Measurements from ENCODE around the gene MTHFD1L.

Gene MTHFD1L

DNA sequence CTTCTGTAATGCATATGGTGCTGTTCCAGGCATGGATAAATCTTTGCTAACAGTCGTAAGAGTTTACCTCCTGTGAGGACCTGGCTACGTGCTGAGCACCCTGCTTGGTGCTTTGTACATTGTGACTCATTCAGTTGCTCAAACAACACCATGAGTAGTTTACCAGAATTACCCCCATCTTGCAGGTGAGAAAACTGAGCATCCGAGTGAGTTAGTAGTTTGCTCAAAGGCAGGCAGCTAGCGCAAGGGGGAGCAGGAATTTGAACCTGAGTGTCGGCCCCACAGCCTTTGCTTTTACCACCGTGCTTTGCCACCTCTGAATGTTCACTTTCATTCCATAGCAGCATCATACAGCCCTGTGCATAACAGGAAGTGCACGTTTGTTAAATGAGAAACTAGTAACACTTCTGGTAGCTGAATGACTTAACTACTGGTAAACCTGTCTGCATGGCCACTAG, 121.9 kb downstream of the MTHFD1L start:
- FAIRE-seq (no peak), DNase-seq (ENCODE audit: low spot score) (no peak)

DNA sequence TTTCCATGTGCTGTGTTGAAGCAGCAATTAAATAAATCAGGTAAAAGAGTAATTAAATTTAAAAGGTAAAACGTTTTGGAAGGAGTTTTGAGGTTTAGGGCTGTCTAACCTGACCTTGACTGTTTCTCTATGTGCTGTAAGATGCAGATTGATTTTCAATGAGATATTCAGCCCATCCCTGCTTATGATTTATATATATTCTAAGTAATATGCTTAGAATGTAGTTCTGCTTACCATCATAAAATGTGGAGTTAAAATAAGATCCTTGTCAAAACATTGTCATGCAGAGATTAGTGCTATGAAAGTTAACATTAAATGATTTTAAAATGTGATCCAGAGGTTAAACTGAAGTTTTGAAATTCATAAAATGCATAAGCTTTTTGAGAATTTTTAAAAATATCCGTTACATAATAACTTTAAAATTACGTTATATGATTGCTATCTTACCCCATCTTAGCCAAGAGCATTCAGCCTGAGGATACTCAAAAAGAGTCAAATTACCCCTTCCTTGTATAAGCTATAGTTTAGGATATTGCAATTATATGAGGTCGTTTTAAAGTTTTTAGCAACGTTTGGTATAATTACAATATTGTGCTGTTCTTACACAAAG, 122.5 kb downstream of the MTHFD1L start:
- no peak for DNase-seq (ENCODE audit: low spot score)
- no peak for FAIRE-seq

DNA sequence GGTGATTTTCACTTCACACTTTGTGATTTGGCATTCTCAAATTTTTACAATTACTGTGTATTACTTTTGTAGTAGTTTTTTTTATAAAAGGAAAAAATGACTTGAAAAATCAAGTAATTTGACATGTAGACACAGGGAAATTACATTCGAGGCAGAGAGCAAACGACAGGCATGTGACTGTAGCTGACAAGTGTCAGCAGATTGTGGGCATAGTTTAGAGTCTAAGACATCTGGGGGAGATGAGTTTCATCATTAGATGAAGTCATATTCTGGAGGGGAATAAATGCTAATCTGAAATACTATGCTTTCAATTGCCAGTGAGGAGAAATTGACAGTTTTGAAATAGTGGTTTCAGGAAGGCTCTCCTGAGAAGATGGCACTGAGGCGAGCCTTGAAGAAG, 126.0 kb downstream of the MTHFD1L start:
- FAIRE-seq (no peak), DNase-seq (ENCODE audit: low spot score) (no peak)

DNA sequence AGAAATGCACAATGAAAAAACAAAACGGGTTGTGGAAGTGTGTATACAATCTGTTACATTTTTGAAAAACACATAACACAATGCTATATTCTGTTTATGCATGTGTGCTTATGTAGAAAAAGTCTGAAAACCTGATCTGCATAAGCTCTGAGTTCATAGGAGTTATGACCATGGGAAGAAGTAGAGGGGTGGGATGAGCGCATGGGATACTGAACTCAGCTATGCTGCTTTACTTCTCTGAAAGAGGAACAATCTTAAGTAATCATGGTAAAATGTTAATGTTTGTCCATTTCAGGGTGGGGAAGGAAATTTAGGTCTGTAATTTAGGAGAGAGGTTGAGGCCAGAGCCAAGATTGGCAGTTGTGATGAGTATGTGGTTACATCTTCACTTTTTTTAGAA, 126.8 kb downstream of the MTHFD1L start:
- FAIRE-seq (no peak), DNase-seq (ENCODE audit: low spot score) (no peak)

DNA sequence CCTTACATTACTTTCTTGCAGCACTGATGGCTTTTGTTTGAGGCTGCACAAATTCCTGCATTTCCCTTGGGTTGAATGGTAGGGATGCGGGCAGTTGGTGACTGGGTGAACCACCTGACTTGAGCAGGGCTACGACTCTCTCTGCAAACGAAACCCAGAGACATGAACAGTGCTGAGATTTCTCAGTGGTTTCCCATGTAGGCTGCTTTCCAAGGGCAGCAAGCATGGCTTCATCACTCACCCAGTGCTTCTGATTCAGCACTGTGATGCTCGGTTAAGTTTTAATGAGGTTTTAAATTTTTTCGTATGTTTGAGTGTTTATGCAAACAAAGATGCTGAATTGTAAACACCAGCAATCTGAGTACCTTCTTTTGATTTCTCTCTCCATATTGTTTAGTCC, 127.2 kb downstream of the MTHFD1L start:
- no peak for FAIRE-seq
- DNase-seq (ENCODE audit: low spot score) = no peak

DNA sequence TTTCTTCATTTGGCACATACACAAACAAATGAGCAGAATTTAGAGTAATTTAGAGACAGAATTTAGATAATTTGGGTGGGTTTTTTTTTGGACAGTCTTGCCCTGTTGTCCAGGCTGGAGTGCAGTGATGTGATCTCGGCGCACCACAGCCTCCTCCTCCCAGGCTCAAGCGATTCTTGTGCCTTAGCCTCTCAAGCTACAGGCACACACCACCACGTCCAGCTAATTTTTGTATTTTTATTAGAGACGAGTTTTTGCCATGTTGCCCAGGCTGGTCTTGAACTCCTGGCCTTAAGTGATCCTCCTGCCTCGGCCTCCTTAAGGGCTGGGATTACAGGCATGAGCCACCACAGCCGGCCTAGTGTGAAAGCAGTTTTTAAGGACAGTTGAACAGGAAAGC, 127.8 kb downstream of the MTHFD1L start:
- FAIRE-seq = no peak

DNA sequence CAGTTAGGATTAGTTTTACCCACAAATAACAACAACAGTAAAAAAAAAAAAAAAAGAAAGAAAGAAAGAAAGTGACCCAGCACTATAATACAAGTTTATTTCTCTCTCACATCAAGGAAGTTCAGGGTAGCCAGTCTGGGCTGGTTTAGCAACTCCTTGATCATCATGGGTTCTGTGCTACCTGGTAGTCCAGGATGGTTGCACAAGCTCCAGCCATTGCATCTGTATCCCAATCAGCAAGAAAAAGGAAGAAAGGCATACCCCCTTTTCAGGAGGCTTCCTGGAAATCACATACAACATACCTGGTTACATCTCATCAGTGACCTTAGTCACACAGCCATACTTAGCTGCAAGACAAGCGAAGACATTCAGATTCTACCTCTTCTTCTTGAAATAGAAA, 128.5 kb downstream of the MTHFD1L start:
- DNase-seq (ENCODE audit: low spot score) (no peak), FAIRE-seq (no peak)

More for the DNA sequence above, 127.8 kb downstream of the MTHFD1L start:
- DNase-seq (ENCODE audit: low spot score) = no peak

DNA sequence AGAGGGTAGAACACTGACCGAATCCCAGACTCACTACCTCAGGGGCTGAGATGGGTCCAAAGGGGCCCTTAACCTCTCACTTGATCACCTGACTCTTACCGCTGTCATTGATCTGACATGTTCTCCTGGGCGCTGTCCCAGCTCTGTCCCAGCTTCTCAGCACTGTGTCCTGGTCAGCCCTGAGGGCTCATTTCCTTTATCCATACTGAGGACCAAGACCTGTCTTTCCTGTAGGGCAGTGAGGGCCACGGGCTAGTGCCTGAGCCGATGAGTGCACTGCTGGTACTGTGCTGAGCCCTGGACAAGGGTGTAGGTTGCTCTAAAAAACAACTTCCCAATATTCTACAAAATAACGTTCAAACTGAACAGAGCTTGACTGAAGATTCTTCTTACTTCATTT, 131.5 kb downstream of the MTHFD1L start:
- FAIRE-seq (no peak), DNase-seq (ENCODE audit: low spot score) (no peak)

DNA sequence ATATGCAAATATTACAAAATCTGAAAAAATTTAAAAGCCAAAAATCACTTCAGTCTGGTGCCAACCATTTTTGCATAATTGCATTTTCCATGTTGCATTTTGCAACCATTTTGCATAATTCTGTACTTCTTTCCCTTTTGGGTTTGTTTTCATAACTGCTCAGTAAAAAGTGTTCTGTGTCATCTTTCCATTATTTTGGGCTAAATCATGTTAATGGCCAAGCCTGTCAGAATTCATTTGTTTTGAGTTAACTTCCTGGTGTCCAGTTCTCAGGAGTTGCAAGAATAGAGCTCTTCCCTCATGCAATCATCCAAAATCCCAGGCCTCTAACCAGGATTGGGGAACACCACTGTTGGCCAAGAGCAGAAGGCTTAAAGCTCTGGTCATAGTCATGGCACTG, 133.6 kb downstream of the MTHFD1L start:
- no peak for DNase-seq (ENCODE audit: low spot score)
- no peak for FAIRE-seq

DNA sequence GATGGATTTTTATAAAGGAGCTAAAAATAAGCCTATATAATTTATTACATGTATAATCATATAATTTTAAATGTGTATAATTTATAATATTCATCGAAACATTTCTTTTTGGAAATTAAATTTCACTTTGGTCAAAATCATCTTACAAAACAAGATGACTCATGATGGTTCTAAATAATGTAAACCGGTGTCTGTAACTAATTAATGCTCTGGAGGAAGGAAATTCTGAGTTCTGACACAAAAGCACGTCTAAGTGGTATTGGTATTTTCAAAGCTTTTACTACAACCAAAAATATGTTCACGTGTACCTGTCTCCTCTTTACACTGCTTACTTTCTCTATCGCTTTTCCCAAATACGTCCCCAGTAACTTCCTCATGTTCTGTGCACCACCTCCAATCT, 134.1 kb downstream of the MTHFD1L start:
- DNase-seq (ENCODE audit: low spot score) (no peak), FAIRE-seq (no peak)

DNA sequence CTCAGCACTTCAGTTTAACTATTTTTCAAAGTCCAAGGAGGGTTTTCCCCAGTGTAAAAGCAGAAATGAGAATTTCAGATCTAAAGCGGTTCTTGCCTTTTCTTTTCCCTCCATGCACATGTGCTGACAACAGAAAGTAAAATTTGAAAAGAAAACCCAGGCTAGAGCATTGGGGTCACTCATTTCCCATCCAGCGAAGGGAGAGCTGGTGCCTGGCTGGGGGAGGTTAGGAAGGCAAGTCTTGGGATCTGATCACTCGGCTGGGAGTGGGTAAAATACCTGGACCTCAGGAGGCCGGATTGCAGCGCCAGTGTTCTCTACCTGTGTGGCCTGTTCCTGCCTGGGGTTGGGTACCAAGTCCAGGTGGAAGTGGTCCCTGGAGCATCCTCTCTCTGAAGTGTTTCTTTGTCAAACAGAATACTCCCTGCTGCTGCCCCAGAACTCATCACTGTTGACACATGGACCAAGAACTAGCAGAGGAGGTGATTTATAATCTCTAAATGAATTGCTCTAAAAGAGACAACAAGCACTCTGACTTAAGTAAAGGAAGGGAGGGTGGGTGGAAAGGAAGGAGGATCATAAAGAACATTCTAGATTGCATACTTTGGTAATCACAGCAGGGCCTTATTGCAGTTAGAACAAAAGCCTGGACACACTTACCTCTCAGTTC, 136.0 kb downstream of the MTHFD1L start:
- DNase-seq (ENCODE audit: low spot score) (no peak), FAIRE-seq (no peak)

DNA sequence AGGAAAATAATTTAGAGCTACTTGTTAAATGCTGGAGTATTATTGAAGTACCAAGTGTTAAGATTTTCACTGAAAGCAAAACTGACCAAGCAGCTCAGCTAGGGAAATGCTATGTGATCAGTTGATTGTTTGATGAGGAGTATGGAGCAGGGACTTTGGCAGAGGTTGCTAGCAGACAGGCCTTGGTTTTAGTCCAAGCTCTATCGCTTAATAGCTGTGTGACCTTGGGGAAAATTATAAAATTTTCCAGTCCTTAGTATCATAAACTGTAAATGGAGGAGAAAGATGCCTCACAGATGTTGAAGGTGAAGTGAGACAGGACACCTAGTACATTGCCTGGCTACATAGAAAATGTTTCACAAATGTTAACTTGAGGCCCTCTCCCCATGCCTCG, 136.6 kb downstream of the MTHFD1L start:
- no peak for FAIRE-seq
- DNase-seq (ENCODE audit: low spot score) = no peak

DNA sequence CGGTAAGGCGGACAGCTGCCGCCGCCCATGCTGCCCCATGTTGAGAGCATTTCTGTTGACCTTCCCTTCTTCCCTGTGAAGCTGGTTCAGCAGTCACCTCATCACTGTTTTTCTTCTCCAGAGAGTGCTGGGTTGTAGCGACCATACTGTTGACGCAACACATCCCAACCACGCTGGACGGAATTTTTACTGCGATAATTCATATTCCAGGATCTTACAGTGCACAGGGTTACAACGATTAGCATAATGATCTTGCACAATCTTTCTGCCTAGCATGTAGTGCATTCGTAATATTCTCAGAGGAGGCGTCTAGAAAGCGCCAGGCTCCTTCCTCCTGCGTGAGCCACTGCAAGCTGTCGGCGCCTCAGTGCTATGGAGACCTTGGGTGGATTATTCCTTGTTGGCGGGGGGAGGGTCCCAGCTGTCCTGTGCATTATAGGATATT, 137.0 kb downstream of the MTHFD1L start:
- FAIRE-seq (no peak), DNase-seq (ENCODE audit: low spot score) (no peak)

DNA sequence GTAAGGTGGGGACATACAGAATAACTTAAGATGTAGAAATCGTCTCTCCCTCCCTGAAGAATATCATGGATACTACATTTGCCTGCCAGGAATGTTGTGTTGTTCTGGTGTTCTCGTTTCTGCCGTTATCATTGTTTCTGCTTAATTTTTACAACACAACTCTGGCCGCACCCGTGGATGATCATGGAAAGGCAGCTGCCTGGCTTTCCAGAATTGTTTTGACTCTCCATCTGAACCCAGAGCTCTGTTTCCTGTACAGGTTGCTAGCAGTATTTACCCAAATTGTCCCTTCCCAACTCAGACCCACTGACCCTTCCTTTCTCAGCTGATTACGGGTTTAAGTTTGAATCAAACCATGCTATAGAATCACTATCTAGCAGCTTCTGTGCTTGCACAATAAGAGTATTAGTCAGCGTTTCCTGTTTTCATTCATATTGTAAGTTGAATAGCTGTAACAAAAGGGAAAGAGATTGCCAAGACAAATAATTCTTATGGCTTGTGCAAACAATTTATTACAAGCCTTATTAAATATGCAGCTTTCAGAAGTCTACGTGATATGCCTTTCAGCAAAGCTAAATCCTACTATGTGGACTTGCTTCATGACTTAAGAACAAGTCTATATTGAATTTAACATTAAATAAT, 139.0 kb downstream of the MTHFD1L start:
- FAIRE-seq (no peak), DNase-seq (ENCODE audit: low spot score) (peak; percentile 27)

DNA sequence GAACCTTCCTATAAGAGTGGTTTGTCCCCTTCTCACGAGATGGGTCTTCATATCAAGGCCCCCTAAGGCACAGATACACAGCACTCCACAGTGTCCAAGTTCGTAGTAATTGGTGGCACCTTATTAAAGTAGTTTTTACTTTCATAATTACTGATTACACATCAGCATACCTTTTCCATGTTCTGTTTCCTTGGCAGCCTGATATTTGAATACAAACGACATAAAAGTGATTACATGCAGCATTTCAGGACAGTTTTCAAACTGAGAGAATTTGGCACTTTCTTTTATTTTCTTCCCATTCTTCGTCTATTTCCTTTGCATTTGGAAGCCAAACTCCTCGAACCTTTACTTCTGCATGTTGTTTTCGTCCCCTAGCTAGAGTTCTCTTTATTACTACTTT, 139.7 kb downstream of the MTHFD1L start:
- DNase-seq (ENCODE audit: low spot score) (no peak), FAIRE-seq (no peak)

DNA sequence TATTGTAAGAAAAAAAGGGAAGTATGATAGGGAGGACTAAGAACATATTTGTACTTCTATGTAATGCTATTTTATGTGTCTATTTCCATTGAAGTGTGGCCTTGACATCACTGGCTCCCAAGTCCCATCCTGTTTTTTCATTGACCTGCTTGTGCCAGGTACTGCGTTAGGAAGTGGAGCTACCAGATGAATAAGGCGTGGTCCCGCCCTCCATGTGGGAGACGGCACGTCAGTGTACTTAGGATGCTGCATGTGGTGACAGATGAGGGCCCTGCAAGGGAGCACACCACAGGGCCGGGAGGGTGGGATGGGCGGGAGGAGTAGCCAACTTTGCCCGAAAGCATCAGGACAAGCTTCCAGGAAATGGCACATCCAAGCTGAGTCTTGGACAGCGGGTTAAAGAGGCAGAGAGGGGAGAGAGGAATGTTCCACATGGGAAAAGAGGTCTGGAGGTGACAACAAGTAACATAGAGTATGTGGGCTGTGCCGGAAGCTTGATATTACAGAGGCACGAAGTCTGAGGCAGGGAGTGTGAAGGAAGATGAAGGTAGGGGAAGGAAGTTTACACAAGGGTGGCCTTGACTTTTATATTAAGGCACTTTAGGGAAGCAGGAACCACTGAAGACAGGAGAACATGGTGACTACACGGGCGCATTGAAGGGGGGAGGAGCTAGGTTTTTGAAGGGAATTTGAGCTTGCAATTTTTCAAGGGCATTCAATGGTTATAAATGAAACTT, 140.6 kb downstream of the MTHFD1L start:
- no peak for FAIRE-seq
- no peak for DNase-seq (ENCODE audit: low spot score)

DNA sequence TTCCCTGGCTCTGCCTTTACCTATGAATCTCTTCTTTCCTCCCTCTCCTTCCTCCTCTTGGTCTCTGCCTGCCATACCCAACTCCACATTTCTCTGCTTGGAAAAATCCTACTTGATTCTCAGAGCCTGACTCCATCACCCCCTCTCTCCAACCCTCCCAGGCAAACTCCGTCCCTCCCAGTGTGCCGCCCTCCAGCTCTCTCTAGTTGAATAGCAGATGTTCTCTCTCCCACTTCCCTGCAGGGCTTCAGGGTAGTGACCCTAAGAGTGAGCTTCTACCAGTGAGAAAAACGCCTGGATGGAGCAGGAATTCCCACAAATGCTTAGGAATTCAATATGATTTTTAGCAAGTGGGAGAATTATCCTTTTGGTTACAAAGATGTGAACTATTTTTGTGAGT, 141.6 kb downstream of the MTHFD1L start:
- DNase-seq (ENCODE audit: low spot score) (no peak), FAIRE-seq (no peak)

DNA sequence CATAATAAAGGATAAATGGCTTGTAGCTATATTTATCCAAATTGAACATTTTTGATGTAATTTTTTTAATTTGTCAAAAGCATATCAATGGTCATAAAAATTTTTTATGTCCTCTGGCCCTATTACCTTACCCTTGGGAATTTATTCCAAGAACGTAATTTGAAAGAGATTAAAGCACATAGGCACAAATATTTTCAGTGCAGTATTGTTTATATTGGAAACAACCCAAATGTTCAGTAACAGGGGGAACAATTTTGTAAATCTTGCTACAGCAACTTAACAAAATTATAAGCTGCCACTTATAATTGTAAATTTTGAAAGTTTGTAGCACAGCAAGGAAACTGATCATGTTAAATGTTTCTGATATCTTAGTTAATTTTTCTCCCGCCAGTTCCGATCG, 142.4 kb downstream of the MTHFD1L start:
- FAIRE-seq (no peak), DNase-seq (ENCODE audit: low spot score) (no peak)

DNA sequence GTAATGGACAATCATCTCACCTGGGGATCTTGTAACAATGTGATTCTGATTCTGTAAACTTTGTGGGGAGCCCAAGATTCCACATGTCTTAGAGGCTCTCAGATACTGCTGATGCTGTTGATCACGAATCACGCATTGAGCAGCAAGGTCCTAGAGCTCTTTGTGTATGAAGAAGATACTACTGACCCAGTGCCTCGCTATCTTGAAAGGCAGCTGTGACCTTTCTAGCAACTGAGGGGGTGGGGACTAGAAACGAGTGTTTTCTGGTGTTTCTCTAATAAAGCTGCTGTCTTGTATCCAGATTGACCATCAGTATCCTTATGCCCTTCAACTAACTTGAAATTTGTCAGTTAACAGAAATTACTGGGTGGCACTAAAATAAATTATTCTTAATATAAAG, 142.9 kb downstream of the MTHFD1L start:
- FAIRE-seq = no peak

DNA sequence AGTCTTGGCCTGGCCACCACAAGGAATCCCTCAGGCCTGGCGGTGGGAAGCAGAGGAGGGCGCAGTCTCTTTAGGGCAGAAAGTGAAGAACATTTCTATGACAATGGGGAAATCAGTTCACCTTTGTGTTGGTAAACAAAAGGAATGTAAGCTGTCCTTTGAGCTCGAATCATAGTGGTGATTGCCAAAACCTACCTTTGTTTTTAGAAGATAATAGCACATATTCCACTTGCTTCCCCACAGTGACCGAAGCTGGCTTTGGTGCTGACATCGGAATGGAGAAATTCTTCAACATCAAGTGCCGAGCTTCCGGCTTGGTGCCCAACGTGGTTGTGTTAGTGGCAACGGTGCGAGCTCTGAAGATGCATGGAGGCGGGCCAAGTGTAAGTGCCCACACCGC, 144.1 kb downstream of the MTHFD1L start:
- no peak for DNase-seq (ENCODE audit: low spot score)
- no peak for FAIRE-seq

More for the DNA sequence above, 142.9 kb downstream of the MTHFD1L start:
- DNase-seq (ENCODE audit: low spot score) = no peak

DNA sequence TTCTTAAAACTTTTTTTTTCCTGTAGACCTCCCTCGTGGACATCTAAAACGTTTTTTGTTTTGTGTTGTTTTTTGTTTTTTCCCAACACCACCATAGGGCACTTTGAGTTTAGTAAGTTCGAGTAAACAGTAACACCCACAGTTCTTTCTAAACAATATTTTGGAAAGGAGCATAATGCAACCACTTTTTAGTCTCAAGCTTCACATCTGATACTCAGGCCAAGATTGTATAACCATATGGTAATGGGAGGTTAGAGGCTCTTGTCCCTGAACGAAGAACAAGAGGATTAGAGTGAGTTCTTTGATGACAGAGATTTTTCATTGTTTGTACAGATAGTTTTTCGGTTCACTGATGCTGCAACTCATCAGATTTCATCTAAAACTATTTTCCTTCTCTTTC, 144.6 kb downstream of the MTHFD1L start:
- no peak for FAIRE-seq
- no peak for DNase-seq (ENCODE audit: low spot score)
